Measurements from ENCODE around the gene COX4I1.

COX4I1 gene

GRCh38 chr16:85823328-85823920 lies 23.9 kb downstream of the COX4I1 start:
- TF ChIP-seq, protein P1, sequence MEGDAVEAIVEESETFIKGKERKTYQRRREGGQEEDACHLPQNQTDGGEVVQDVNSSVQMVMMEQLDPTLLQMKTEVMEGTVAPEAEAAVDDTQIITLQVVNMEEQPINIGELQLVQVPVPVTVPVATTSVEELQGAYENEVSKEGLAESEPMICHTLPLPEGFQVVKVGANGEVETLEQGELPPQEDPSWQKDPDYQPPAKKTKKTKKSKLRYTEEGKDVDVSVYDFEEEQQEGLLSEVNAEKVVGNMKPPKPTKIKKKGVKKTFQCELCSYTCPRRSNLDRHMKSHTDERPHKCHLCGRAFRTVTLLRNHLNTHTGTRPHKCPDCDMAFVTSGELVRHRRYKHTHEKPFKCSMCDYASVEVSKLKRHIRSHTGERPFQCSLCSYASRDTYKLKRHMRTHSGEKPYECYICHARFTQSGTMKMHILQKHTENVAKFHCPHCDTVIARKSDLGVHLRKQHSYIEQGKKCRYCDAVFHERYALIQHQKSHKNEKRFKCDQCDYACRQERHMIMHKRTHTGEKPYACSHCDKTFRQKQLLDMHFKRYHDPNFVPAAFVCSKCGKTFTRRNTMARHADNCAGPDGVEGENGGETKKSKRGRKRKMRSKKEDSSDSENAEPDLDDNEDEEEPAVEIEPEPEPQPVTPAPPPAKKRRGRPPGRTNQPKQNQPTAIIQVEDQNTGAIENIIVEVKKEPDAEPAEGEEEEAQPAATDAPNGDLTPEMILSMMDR (IDR thresholded peaks at IDR 0.05; ENCODE audit: insufficient read depth, low read length, poor library complexity, severe bottlenecking): no peak
- H3K4me3 ChIP-seq (replicated peaks; ENCODE audit: low read depth, low read length): no peak overlapping the region
- H3K36me3 ChIP-seq (ENCODE audit: control insufficient read depth, insufficient read depth, low read length): no peaks in the 10 kb centered on the region
- no peak for DNase-seq (ENCODE audit: extremely low read depth, insufficient read length)
- no peaks in the 10 kb centered on the region for H3K27me3 ChIP-seq (replicated peaks; ENCODE audit: control insufficient read depth, insufficient read depth, low read length)

DNA sequence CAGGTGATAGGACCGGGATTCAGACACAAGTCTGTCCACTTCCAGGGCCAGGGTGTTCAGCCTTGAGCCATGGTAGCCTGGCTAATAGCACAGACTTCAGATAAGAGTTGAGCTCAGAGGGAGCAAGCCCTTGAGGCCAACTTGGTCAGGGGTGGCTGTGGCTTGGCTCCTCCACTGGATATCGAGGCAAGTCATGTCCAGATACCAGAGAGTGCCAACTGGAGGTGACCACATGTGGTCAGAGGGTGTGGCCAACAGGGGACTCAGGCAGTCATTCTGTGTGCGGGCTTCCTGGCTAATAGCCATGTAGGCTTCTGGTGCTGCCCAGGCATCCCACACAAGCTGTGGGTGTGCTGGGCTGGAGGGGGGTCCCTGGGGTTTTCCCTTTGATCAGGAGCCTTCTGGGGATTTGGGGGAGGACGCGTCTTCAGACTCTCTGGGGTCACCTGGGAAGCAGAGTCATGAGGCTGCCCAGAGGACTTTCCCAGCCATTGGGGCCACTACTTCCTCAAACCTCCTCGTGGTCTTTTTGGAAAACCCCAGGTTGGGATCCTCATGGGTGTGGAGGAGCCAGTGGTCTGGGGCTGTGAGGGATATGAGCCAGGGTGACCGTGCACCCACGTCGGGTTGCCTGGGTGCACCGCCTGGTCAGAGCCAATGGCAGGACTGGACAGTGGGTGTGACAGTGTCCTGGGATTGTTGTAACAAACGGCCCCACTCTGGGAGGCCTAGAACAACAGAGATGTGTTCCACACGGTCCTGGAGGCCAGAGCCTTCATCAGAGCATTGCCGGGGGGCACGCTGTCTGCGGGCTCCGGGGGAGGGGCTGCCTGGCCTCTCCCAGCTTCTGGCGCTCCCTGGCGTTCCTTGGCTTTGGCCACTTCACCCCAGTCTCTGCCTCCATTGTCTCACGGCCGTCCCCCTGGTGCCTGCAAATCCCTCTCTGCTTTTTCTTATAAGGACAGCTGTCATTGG lies 25.0 kb downstream of the COX4I1 start:
- TF ChIP-seq, protein P1 (IDR thresholded peaks at IDR 0.05; ENCODE audit: insufficient read depth, low read length, poor library complexity, severe bottlenecking): no peak
- no peak for DNase-seq (ENCODE audit: extremely low read depth, insufficient read length)

GRCh38 chr16:85825326-85825725 lies 25.8 kb downstream of the COX4I1 start:
- TF ChIP-seq, protein P1 (IDR thresholded peaks at IDR 0.05; ENCODE audit: insufficient read depth, low read length, poor library complexity, severe bottlenecking): peak; percentile 53
- H3K36me3 ChIP-seq (ENCODE audit: control insufficient read depth, insufficient read depth, low read length): no peaks in the 10 kb centered on the region
- no peaks in the 10 kb centered on the region for H3K27me3 ChIP-seq (replicated peaks; ENCODE audit: control insufficient read depth, insufficient read depth, low read length)
- no peak for DNase-seq (ENCODE audit: extremely low read depth, insufficient read length)
- H3K4me3 ChIP-seq (replicated peaks; ENCODE audit: low read depth, low read length): no peak overlapping the region

More for the DNA sequence above, 25.0 kb downstream of the COX4I1 start:
- no peaks in the 10 kb centered on the region for H3K36me3 ChIP-seq (ENCODE audit: control insufficient read depth, insufficient read depth, low read length)
- no peak overlapping the region for H3K4me3 ChIP-seq (replicated peaks; ENCODE audit: low read depth, low read length)
- H3K27me3 ChIP-seq (replicated peaks; ENCODE audit: control insufficient read depth, insufficient read depth, low read length): no peaks in the 10 kb centered on the region

DNA sequence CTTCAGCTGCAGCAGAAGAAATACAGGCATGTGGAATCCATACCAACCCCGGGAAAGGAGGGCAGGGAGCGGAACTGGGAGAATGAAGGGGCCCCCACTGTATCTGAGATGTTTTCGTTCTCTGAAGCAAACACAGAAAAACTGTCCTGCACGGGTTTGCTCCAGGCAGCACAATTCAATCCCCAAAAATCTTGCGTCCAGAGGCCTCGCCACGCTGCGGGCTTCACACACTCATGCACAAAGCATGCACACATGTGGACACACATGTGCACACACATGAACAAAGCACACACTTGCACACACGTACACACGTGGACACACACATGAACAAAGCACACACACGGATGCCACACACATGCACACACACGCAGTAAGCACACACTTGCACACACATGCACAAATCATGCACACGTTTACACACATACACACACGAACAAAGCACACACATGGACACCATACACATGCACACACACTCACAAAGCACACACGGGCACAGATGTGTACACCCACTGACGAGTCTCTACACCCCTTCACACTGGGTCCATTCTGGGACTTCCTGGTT lies 27.3 kb downstream of the COX4I1 start:
- H3K4me3 ChIP-seq (replicated peaks; ENCODE audit: low read depth, low read length): no peak overlapping the region
- no peaks in the 10 kb centered on the region for H3K27me3 ChIP-seq (replicated peaks; ENCODE audit: control insufficient read depth, insufficient read depth, low read length)
- TF ChIP-seq, protein P1 (IDR thresholded peaks at IDR 0.05; ENCODE audit: insufficient read depth, low read length, poor library complexity, severe bottlenecking): no peak
- H3K36me3 ChIP-seq (ENCODE audit: control insufficient read depth, insufficient read depth, low read length): no peaks in the 10 kb centered on the region
- DNase-seq (ENCODE audit: extremely low read depth, insufficient read length): no peak

GRCh38 chr16:85828166-85828565 lies 28.7 kb downstream of the COX4I1 start:
- no peak for DNase-seq (ENCODE audit: extremely low read depth, insufficient read length)
- H3K4me3 ChIP-seq (replicated peaks; ENCODE audit: low read depth, low read length): no peak overlapping the region
- no peaks in the 10 kb centered on the region; the same call in 1 of the 2 replicates for H3K27me3 ChIP-seq (replicated peaks; ENCODE audit: control insufficient read depth, insufficient read depth, low read length)
- TF ChIP-seq, protein P1 (IDR thresholded peaks at IDR 0.05; ENCODE audit: insufficient read depth, low read length, poor library complexity, severe bottlenecking): no peak
- no peaks in the 10 kb centered on the region for H3K36me3 ChIP-seq (ENCODE audit: control insufficient read depth, insufficient read depth, low read length)
